ENCODE measurements around the gene OSBPL9. TPM values are rescaled to one million over a fixed set of nuclear protein-coding genes. Genes with fewer than 3 reads are reported as not detected.

Gene OSBPL9
- total and polyA plus RNA-seq, 9 of the 15 experiments (the other 6 are each of a cell fraction or from before 2014, with no cell fraction given) = 43.9 to 217 (median 170) TPM

GRCh38 chr1:51615780-51616291 lies 1.1 kb upstream of the OSBPL9 start (continued):
- TF ChIP-seq DPF2 (IDR thresholded peaks at IDR 0.05) = 0 out of 2 replicates have a peak, but pooled peaks have one; percentile 27
- TF ChIP-seq L3MBTL2 (IDR thresholded peaks at IDR 0.05) = no peak
- TF ChIP-seq TFAM (CRISPR knock-in tag; conservative IDR thresholded peaks at IDR 0.05) = no peak
- no peak for TF ChIP-seq HNRNPK (IDR thresholded peaks at IDR 0.05; ENCODE audit: low read depth, low read length, poor library complexity, severe bottlenecking)
- TF ChIP-seq ERF (CRISPR knock-in tag; IDR thresholded peaks at IDR 0.05) = no peak
- no peak for TF ChIP-seq CEBPZ (IDR thresholded peaks at IDR 0.05; ENCODE audit: borderline replicate concordance, low read depth, low read length)
- no peak for TF ChIP-seq MITF (IDR thresholded peaks at IDR 0.05)
- peak; percentile 83 for TF ChIP-seq ZNF384 (IDR thresholded peaks at IDR 0.05; ENCODE audit: low read depth, low read length)
- no peak for TF ChIP-seq GATAD2A (IDR thresholded peaks at IDR 0.05)
